K562 (cell line): Measurements from ENCODE around the gene PCNX2. TPM values are rescaled to one million over a fixed set of nuclear protein-coding genes. Genes with fewer than 3 reads are reported as not detected.
A peak's percentile ranks its signal among the peaks of the same experiment; 100 is the strongest.
"Not testable (repeated sequence)": the region's sequence is repeated elsewhere in the genome, so short reads cannot be mapped to it uniquely, and the experiment has no call there.

ENCODE experiments used
- ATAC-seq: fragments of 200-7000 bp; cut with Tn5 transposase; 3 replicates; pipeline ENCODE4 v1.9.1; 2020; ENCODE audit warnings: moderate library complexity
- BruUV-seq: library from RNA; stranded (reverse); fragments of 400-500 nt; replicated peaks from 2 replicates; lab custom pipeline; 2021; lab: Mats Ljungman, UMichigan
- CTCF ChIA-PET: fragments of 300-600 bp; formaldehyde crosslinking; extraction: SDS; loops from one replicate; lab custom pipeline; 2021; ENCODE audit warnings: low intra/inter-chr PET ratio; lab: Yijun Ruan, JAX
- POLR2A ChIA-PET: fragments of 300-600, 350-650 bp; sonication (Branson Sonifier 250); formaldehyde crosslinking; extraction: SDS; loops from one replicate; lab custom pipeline; 2021; ENCODE audit warnings: antibody characterized with exemption, inconsistent platforms; lab: Yijun Ruan, JAX
- DNase-seq, 4 experiments: peaks; one replicate each; pipeline versions ENCODE4 v3.0.0 to v3.0.0-alpha.2; 2011 to 2018; ENCODE audit warnings: low spot score in 3 of 4, mixed read lengths in 3 of 4; ENCODE audit errors: extremely low read depth in 1 of 4
- FAIRE-seq: peaks from 2 replicates; lab custom pipeline; 2011; peaks lifted over from hg19 to GRCh38; lab: Jason Lieb, UNC
- H2AFZ ChIP-seq: 2 replicates; pipeline ENCODE4 v1.6.0; 2011; ENCODE audit warnings: low read depth, low read length, control low read depth, inconsistent platforms
- H3K27ac ChIP-seq: fragments of 200-600 bp; 3 replicates; pipeline ENCODE4 v1.8.0; 2011; ENCODE audit warnings: low read depth, mild to moderate bottlenecking, control low read depth, inconsistent platforms, low read length, moderate library complexity, mixed read lengths; ENCODE audit errors: extremely low read depth
- H3K27me3 ChIP-seq, 2 experiments: fragments of 300-600 bp in 1 of 2; 2 replicates in 1 of 2; 3 replicates in 1 of 2; pipeline versions ENCODE4 v1.6.0 to v1.8.0; 2011; ENCODE audit warnings: inconsistent platforms in 2 of 2, low read length in 2 of 2, mild to moderate bottlenecking in 1 of 2, mixed read lengths in 1 of 2, moderate library complexity in 1 of 2; ENCODE audit not compliant: control insufficient read depth in 2 of 2, insufficient read depth in 2 of 2
- H3K36me3 ChIP-seq: fragments of 300-600 bp; 3 replicates; pipeline ENCODE4 v1.8.0; 2011; ENCODE audit warnings: mild to moderate bottlenecking, low read length, inconsistent platforms; ENCODE audit not compliant: control insufficient read depth, insufficient read depth
- H3K4me1 ChIP-seq, 2 experiments: fragments of 200-600 bp in 1 of 2; replicated peaks in 1 of 2; 2 replicates in 1 of 2; 3 replicates in 1 of 2; pipeline versions ENCODE4 v1.5.1 to v1.8.0; 2011; ENCODE audit warnings: inconsistent platforms in 2 of 2, low read length in 2 of 2, mild to moderate bottlenecking in 1 of 2, mixed read lengths in 1 of 2, moderate library complexity in 1 of 2; ENCODE audit not compliant: control insufficient read depth in 2 of 2, insufficient read depth in 2 of 2
- H3K4me2 ChIP-seq: 2 replicates; pipeline ENCODE4 v1.6.1; 2011; ENCODE audit warnings: low read length, control low read depth, inconsistent platforms, mixed read lengths; ENCODE audit not compliant: insufficient read depth
- H3K4me3 ChIP-seq: fragments of 200-600 bp; sonication (generic), shearing (Covaris generic); 2 replicates; pipeline ENCODE4 v1.5.1; 2016; ENCODE audit warnings: control low read depth, inconsistent platforms
- H3K79me2 ChIP-seq: fragments of 200-600 bp; 3 replicates; pipeline ENCODE4 v1.8.0; 2011; ENCODE audit warnings: low read length, inconsistent platforms; ENCODE audit not compliant: control insufficient read depth, insufficient read depth
- H3K9ac ChIP-seq, 2 experiments: 2 replicates each; pipeline versions ENCODE4 v1.6.0 to v1.6.1; 2011; ENCODE audit warnings: low read depth in 2 of 2, low read length in 2 of 2, control low read depth in 1 of 2, inconsistent platforms in 1 of 2, mild to moderate bottlenecking in 1 of 2, mixed read lengths in 1 of 2; ENCODE audit not compliant: insufficient read depth in 1 of 2
- H3K9me1 ChIP-seq: one replicate; pipeline ENCODE4 v1.6.0; 2011; ENCODE audit warnings: inconsistent platforms, mild to moderate bottlenecking, low read length, moderate library complexity; ENCODE audit not compliant: control insufficient read depth, insufficient read depth
- H3K9me3 ChIP-seq: replicated peaks from 2 replicates; pipeline ENCODE4 v1.5.1; 2011; ENCODE audit warnings: low read depth, low read length, inconsistent platforms; ENCODE audit not compliant: control insufficient read depth, insufficient read depth
- H4K20me1 ChIP-seq: replicated peaks from 2 replicates; pipeline ENCODE4 v1.6.1; 2011; ENCODE audit warnings: low read length, inconsistent platforms, mixed read lengths; ENCODE audit not compliant: control insufficient read depth, insufficient read depth
- MXI1 ChIP-seq: IDR thresholded peaks from 2 replicates; pipeline ENCODE4 v1.6.1; 2011; ENCODE audit warnings: low read depth, mild to moderate bottlenecking, improper control_type of control experiment, low read length
- WGBS: fragments of 100-300 bp; shearing (Covaris generic); methylation state at CpG from one replicate; pipeline ENCODE4 v1.1.6; 2016; ENCODE audit warnings: low coverage, mixed read lengths; ENCODE audit not compliant: insufficient coverage; ENCODE audit errors: missing lambda C conversion rate; 5-methylcytosine and 5-hydroxymethylcytosine counted together
- in situ Hi-C: fragments of 300-500 bp; cut with MboI; formaldehyde crosslinking; loops from 4 replicates; pipeline ENCODE4 v1.15.0; 2018; ENCODE audit warnings: inconsistent platforms, mixed read lengths
- intact Hi-C: fragments of 100-400 bp; cut with micrococcal nuclease; formaldehyde crosslinking; loops from 2 replicates; pipeline ENCODE4 v1.14.2; 2022
- polyA plus RNA-seq, 8 experiments: library from polyadenylated mRNA; depleted of rRNA in 4 of 8; stranded (reverse) in 5 of 8; unstranded in 3 of 8; fragments of >200 nt; fragmentation: Nextera tagmentation in 2 of 8; fragmentation: Illumina TruSeq in 1 of 8; extraction: Ambion mirVana in 2 of 8; extraction: Trizol in 1 of 8; gene quantifications; 2 replicates each; pipeline versions ENCODE4 v1.2.1 to v1.2.3, GENCODE V29; 2011 to 2014; ENCODE audit warnings: inconsistent platforms in 1 of 8, missing spikeins in 1 of 8
- total RNA-seq, 7 experiments: library from RNA; depleted of rRNA in 6 of 7; stranded (reverse); fragments of >200 nt in 6 of 7; fragmentation: Illumina TruSeq in 2 of 7; extraction: Trizol in 2 of 7; gene quantifications; 2 replicates each; pipeline versions ENCODE4 v1.2.1 to v1.2.3, GENCODE V29; 2011 to 2021; ENCODE audit warnings: low replicate concordance in 1 of 7
- TF ChIP-seq, protein P1 (sequence below), 2 experiments: IDR thresholded peaks; 2 replicates each; pipeline ENCODE4 v1.6.1; 2011; ENCODE audit warnings: borderline replicate concordance in 1 of 2, control low read depth in 1 of 2, low read depth in 1 of 2, low read length in 1 of 2, mild to moderate bottlenecking in 1 of 2, mixed read lengths in 1 of 2, moderate library complexity in 1 of 2; ENCODE audit not compliant: insufficient read depth in 1 of 2, insufficient read length in 1 of 2, poor library complexity in 1 of 2, severe bottlenecking in 1 of 2; ENCODE audit errors: extremely low read depth in 1 of 2

Gene PCNX2
- total and polyA plus RNA-seq, 9 of the 15 experiments (the other 6 are each of a cell fraction or from before 2014, with no cell fraction given), result 0.07 to 0.33 TPM; not detected in 7

DNA sequence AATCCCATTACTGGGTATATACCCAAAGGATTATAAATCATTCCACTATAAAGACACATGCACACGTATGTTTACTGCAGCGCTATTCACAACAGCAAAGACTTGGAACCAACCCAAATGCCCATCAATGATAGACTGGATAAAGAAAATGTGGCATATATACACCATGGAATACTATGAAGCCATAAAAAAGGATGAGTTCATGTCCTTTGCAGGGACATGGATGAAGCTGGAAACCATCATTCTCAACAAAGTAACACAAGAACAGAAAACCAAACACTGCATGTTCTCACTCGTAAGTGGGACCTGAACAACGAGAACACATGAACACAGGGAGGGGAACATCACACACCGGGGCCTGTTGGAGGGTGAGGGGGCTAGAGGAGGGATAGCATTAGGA, 291.9 kb downstream of the PCNX2 start:
- WGBS, result 2% methylated on average over 4 of the region's 5 CpGs
- POLR2A ChIA-PET, result not testable (repeated sequence)

DNA sequence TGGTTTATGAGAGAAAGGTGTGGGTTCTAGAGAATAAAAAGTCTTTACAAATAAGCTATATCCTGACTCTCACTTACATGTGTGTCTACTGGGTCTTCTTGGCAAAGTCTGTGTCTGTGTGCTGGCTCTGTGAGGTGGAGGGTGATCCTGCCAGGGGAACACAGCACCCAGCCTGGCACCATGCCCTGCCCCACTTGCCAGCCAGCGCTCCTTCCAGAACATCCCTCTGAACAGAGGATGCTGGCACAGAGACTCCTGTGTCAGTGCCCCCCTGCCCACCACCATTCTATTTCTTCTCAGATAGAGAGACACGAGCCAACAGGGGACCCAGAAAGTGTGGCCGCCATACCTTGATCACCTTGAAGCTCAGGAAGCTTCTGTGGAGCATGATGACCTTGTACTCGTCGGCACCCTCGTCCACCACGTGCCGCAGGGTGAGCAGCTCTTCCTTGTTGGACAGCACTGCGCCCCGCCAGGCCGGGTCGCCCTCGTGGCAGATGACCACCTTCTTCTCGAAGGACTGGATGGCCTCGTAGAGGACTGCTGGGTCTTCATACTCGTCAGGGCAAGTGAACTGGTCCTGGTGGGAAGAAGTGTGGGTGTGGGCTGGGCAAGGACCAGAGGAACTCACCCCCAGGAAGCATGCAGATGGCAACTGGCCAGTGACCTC, 295.4 kb downstream of the PCNX2 start:
- no peaks in the 10 kb centered on the region; a peak in 1 of 5 replicates for H3K4me1 ChIP-seq
- no TSS peak for BruUV-seq
- no peak overlapping the region for H3K9ac ChIP-seq
- in situ Hi-C loops (no loop called here), intact Hi-C loops (no loop called here)
- H3K27me3 ChIP-seq, result peaks cover 14 to 49% of the 10 kb centered on the region in 2 experiments; a peak in 4 of 5 replicates
- no peaks in the 10 kb centered on the region for H4K20me1 ChIP-seq
- no peaks in the 10 kb centered on the region for H3K9me3 ChIP-seq
- DNase-seq (no peak), ATAC-seq (no peak; the same call in 2 of the 3 replicates), FAIRE-seq (no peak)
- ChIA-PET CTCF (no interaction called here), POLR2A (interaction anchor here (0.6 to 1.4 kb wide), 2 partner anchors 9 to 19 kb away, joined by 3 to 6 read pairs; no protein-coding TSS in a partner anchor)
- no peak overlapping the region for H3K4me2 ChIP-seq
- H3K79me2 ChIP-seq, result no peaks in the 10 kb centered on the region
- no peaks in the 10 kb centered on the region for H3K9me1 ChIP-seq
- no peak overlapping the region for H2AFZ ChIP-seq
- no peak overlapping the region for H3K27ac ChIP-seq
- 0% methylated on average over 16 of the region's 16 CpGs for WGBS
- H3K4me3 ChIP-seq, result no peak overlapping the region
- H3K36me3 ChIP-seq, result no peaks in the 10 kb centered on the region
- TF ChIP-seq, protein P1, sequence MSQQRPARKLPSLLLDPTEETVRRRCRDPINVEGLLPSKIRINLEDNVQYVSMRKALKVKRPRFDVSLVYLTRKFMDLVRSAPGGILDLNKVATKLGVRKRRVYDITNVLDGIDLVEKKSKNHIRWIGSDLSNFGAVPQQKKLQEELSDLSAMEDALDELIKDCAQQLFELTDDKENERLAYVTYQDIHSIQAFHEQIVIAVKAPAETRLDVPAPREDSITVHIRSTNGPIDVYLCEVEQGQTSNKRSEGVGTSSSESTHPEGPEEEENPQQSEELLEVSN (IDR thresholded peaks at IDR 0.05; ENCODE audit: borderline replicate concordance in 1 of 2, extremely low read depth in 1 of 2, insufficient read depth in 1 of 2, insufficient read length in 1 of 2, low read depth in 1 of 2, low read length in 1 of 2, poor library complexity in 1 of 2, severe bottlenecking in 1 of 2), result peak in 1 of 2 experiments; percentile 32
- no peak for TF ChIP-seq MXI1

More for the DNA sequence above, 291.9 kb downstream of the PCNX2 start:
- FAIRE-seq, H4K20me1 ChIP-seq, in situ Hi-C loops, H3K4me3 ChIP-seq, H3K4me2 ChIP-seq, H3K9me3 ChIP-seq, DNase-seq, H3K9ac ChIP-seq, H2AFZ ChIP-seq, H3K9me1 ChIP-seq, CTCF ChIA-PET, H3K79me2 ChIP-seq, H3K27ac ChIP-seq, ATAC-seq, intact Hi-C loops, H3K4me1 ChIP-seq, H3K36me3 ChIP-seq, BruUV-seq: not testable (repeated sequence)
- H3K27me3 ChIP-seq, result peaks cover 12 to 46% of the 10 kb centered on the region in 2 experiments; a peak in 3 of 5 replicates
